Measurements from ENCODE around the gene PPP1R10. TPM values are rescaled to one million over a fixed set of nuclear protein-coding genes. Genes with fewer than 3 reads are reported as not detected.

PPP1R10 gene
- total RNA-seq, 2 donors from 2014 or later = 46.9 to 78.2 TPM

- no peaks in the 10 kb centered on the region for H3K9me3 ChIP-seq
- no peaks in the 10 kb centered on the region for H3K27me3 ChIP-seq
- no peak overlapping the region for H3K9ac ChIP-seq (ENCODE audit: low read depth in 2 of 2, low read length in 2 of 2)
- intact Hi-C loops (cut with DNase I) = no loop called here
- DNase-seq = no peak
- no peak overlapping the region for H3K27ac ChIP-seq
- H3K4me3 ChIP-seq = no peak overlapping the region
- H3K36me3 ChIP-seq = peaks cover 6% of the 10 kb centered on the region
- no peak for TF ChIP-seq CTCF (IDR thresholded peaks at IDR 0.05)
- no peaks in the 10 kb centered on the region for H3K4me1 ChIP-seq
Measured at GRCh38 chr6:30591008-30591407, 26.0 kb downstream of the PPP1R10 start.

GRCh38 chr6:30590509-30590908, 26.5 kb downstream of the PPP1R10 start:
- Histone ChIP-seq H3K27me3 (no peaks in the 10 kb centered on the region), H3K27ac (no peak overlapping the region), H3K4me3 (no peak overlapping the region), H3K36me3 (peaks cover 6% of the 10 kb centered on the region), H3K9ac (ENCODE audit: low read depth in 2 of 2, low read length in 2 of 2) (no peak overlapping the region), H3K4me1 (no peaks in the 10 kb centered on the region), H3K9me3 (no peaks in the 10 kb centered on the region)
- intact Hi-C loops (cut with DNase I) = no loop called here
- no peak for TF ChIP-seq CTCF (IDR thresholded peaks at IDR 0.05)
- no peak for DNase-seq

GRCh38 chr6:30589754-30590358, 27.2 kb downstream of the PPP1R10 start:
- Histone ChIP-seq H3K9me3 (no peaks in the 10 kb centered on the region), H3K9ac (ENCODE audit: low read depth in 2 of 2, low read length in 2 of 2) (no peak overlapping the region), H3K36me3 (peaks cover 6% of the 10 kb centered on the region), H3K27me3 (no peaks in the 10 kb centered on the region), H3K27ac (no peak overlapping the region), H3K4me3 (no peak overlapping the region), H3K4me1 (no peaks in the 10 kb centered on the region)
- intact Hi-C loops (cut with DNase I) = no loop called here
- DNase-seq = no peak
- TF ChIP-seq CTCF (IDR thresholded peaks at IDR 0.05) = no peak

GRCh38 chr6:30583921-30584320, 33.1 kb downstream of the PPP1R10 start:
- Histone ChIP-seq H3K9me3 (no peaks in the 10 kb centered on the region), H3K9ac (ENCODE audit: low read depth in 2 of 2, low read length in 2 of 2) (no peak overlapping the region), H3K36me3 (peaks cover 5% of the 10 kb centered on the region), H3K4me1 (no peaks in the 10 kb centered on the region), H3K27ac (no peak overlapping the region), H3K27me3 (no peaks in the 10 kb centered on the region), H3K4me3 (no peak overlapping the region)
- TF ChIP-seq CTCF (IDR thresholded peaks at IDR 0.05) = no peak
- no peak for DNase-seq
- intact Hi-C loops (cut with DNase I) = no loop called here

GRCh38 chr6:30578051-30578450, 39.0 kb downstream of the PPP1R10 start:
- Histone ChIP-seq H3K4me1 (peaks cover 2% of the 10 kb centered on the region), H3K9ac (ENCODE audit: low read depth in 2 of 2, low read length in 2 of 2) (no peak overlapping the region), H3K27me3 (no peaks in the 10 kb centered on the region), H3K4me3 (no peak overlapping the region), H3K36me3 (peaks cover 13% of the 10 kb centered on the region), H3K9me3 (no peaks in the 10 kb centered on the region), H3K27ac (no peak overlapping the region)
- no peak for TF ChIP-seq CTCF (IDR thresholded peaks at IDR 0.05)
- no peak for DNase-seq
- intact Hi-C loops (cut with DNase I) = no loop called here
